Stomach (tissue), 4 donors: ENCODE data around the gene LIPT2.

Source experiments
- CTCF ChIP-seq, 7 experiments: fragments of 450-650 bp in 4 of 7; fragments of 200-600 bp in 3 of 7; sonication (generic) in 3 of 7; IDR thresholded peaks; one replicate each; pipeline ENCODE4 v1.5.1; 2016 to 2019; ENCODE audit warnings: antibody characterized with exemption in 7 of 7, control low read depth in 2 of 7, mild to moderate bottlenecking in 1 of 7
- EP300 ChIP-seq: sonication (generic); formaldehyde crosslinking; IDR thresholded peaks from one replicate; pipeline ENCODE4 v1.6.1; 2017; ENCODE audit warnings: antibody characterized with exemption
- POLR2A ChIP-seq, 4 donors: fragments of 450-650 bp; IDR thresholded peaks; one replicate each; pipeline ENCODE4 v1.6.1; 2016; ENCODE audit warnings: antibody characterized with exemption in 4 of 4, control low read depth in 2 of 4, mild to moderate bottlenecking in 1 of 4, moderate library complexity in 1 of 4
- POLR2AphosphoS5 ChIP-seq, 3 donors: sonication (generic); formaldehyde crosslinking; IDR thresholded peaks; one replicate each; pipeline ENCODE4 v1.6.1; 2016; ENCODE audit warnings: antibody characterized with exemption in 3 of 3

GRCh38 chr11:74442636-74443035, 50.9 kb downstream of the LIPT2 start:
- TF ChIP-seq CTCF (IDR thresholded peaks at IDR 0.05) (no peak), EP300 (no peak), POLR2A (IDR thresholded peaks at IDR 0.05) (no peak), POLR2AphosphoS5 (IDR thresholded peaks at IDR 0.05) (peak in 1 of 3 donors; percentile 19)
